Measurements from ENCODE around the gene GALM. TPM values are rescaled to one million over a fixed set of nuclear protein-coding genes. Genes with fewer than 3 reads are reported as not detected.

Gene GALM
- total and polyA plus RNA-seq, 2 donors (not counting 1 experiment from before 2014, with no cell fraction given): 14.7 to 51.4 TPM

DNA sequence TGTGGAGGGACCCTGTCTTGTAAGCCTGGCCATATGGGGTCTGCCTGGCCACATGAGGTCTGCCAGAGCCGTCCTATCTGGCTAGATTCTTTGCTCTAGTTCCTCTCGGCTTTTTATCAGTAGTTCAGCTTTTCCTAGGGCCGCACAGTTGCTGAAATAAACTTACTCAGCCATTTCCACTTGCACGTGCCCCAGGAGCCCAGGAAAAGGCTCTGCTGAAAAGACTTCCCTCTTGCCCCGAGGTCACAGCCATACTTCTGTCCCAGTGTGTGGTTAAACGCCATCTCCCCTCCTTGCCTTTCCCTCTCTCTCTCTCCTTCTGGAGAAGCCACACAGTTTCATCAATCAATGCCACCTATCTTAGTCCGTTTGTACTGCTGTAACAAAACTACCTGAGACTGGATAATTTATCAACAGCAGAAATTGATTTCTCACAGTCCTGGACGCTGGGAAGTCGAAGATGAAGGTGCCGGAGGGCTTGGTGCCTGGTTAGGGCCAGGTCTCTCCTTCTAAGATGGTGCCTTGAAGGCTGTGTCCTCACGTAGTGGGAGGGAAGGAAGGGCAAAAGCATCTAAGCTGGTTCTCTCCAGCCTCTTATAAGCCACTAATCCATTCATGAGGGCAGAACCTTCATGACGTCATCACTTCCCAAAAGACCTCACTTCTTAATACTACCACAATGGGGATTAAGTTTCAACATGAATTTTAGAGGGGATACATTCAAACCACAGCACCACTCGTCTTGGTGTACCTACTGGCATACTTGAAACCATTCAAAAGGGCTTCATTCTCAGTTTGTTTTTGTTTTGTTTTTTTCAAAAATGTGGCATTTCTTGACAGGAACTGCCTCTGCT is 11.2 kb upstream of the GALM start:
- no peak overlapping the region for H3K9ac ChIP-seq (ENCODE audit: insufficient read depth, low read length)
- H3K4me3 ChIP-seq (replicated peaks in 1 of 4; ENCODE audit: control extremely low read depth in 1 of 4, insufficient read depth in 1 of 4, low read depth in 3 of 4, low read length in 4 of 4): no peak overlapping the region
- H2AFZ ChIP-seq (ENCODE audit: low read length): no peak overlapping the region
- TF ChIP-seq EZH2 (IDR thresholded peaks at IDR 0.05; ENCODE audit: low read length, missing control alignments): no peak
- TF ChIP-seq, protein P1, sequence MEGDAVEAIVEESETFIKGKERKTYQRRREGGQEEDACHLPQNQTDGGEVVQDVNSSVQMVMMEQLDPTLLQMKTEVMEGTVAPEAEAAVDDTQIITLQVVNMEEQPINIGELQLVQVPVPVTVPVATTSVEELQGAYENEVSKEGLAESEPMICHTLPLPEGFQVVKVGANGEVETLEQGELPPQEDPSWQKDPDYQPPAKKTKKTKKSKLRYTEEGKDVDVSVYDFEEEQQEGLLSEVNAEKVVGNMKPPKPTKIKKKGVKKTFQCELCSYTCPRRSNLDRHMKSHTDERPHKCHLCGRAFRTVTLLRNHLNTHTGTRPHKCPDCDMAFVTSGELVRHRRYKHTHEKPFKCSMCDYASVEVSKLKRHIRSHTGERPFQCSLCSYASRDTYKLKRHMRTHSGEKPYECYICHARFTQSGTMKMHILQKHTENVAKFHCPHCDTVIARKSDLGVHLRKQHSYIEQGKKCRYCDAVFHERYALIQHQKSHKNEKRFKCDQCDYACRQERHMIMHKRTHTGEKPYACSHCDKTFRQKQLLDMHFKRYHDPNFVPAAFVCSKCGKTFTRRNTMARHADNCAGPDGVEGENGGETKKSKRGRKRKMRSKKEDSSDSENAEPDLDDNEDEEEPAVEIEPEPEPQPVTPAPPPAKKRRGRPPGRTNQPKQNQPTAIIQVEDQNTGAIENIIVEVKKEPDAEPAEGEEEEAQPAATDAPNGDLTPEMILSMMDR (conservative IDR thresholded peaks at IDR 0.05 in 1 of 2, IDR thresholded peaks at IDR 0.05 in 1 of 2; ENCODE audit: low read depth in 1 of 2, low read length in 2 of 2): no peak
- H3K36me3 ChIP-seq (ENCODE audit: control insufficient read depth, insufficient read depth, low read length): no peaks in the 10 kb centered on the region
- H3K79me2 ChIP-seq (ENCODE audit: control insufficient read depth, insufficient read depth, low read length): no peaks in the 10 kb centered on the region
- no peaks in the 10 kb centered on the region for H3K4me1 ChIP-seq (ENCODE audit: control insufficient read depth, extremely low read depth, insufficient read depth, low read length)
- no peak overlapping the region for H3K4me2 ChIP-seq (ENCODE audit: extremely low read depth, insufficient read depth, low read length)
- DNase-seq (ENCODE audit: low read depth in 2 of 2): no peak
- H3K9me3 ChIP-seq (ENCODE audit: control insufficient read depth, insufficient read depth, low read depth, low read length): no peaks in the 10 kb centered on the region
- no peaks in the 10 kb centered on the region for H4K20me1 ChIP-seq (ENCODE audit: control insufficient read depth, extremely low read depth, insufficient read depth, low read length)
- H3K27ac ChIP-seq (ENCODE audit: insufficient read depth, low read length): no peak overlapping the region
- H3K27me3 ChIP-seq (ENCODE audit: control insufficient read depth, insufficient read depth, low read length): peaks cover 4% of the 10 kb centered on the region

DNA sequence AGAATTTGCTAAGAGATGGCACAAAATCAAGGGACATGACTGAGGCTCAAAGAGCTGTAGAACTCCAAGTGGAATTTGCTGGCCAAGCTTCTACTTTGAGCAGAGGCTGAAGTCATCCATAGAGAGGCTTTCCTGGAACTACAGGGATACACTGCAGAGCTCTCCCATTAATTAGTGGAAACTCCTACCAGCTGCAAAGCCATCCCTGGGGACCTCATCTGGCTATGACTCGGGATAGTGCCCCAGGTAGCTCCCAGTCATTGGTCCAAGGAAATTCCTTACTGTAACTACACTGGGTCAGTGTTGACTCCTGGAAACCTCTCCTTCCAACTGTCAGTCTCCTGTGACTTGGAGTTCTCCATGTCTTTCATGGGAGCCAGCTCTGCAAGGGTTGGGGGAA is 10.5 kb upstream of the GALM start:
- Histone ChIP-seq H3K36me3 (ENCODE audit: control insufficient read depth, insufficient read depth, low read length) (no peaks in the 10 kb centered on the region), H2AFZ (ENCODE audit: low read length) (no peak overlapping the region), H3K27me3 (ENCODE audit: control insufficient read depth, insufficient read depth, low read length) (no peaks in the 10 kb centered on the region), H3K9me3 (ENCODE audit: control insufficient read depth, insufficient read depth, low read depth, low read length) (no peaks in the 10 kb centered on the region), H3K9ac (ENCODE audit: insufficient read depth, low read length) (no peak overlapping the region), H4K20me1 (ENCODE audit: control insufficient read depth, extremely low read depth, insufficient read depth, low read length) (no peaks in the 10 kb centered on the region), H3K4me3 (replicated peaks in 1 of 4; ENCODE audit: control extremely low read depth in 1 of 4, insufficient read depth in 1 of 4, low read depth in 3 of 4, low read length in 4 of 4) (no peak overlapping the region), H3K4me1 (ENCODE audit: control insufficient read depth, extremely low read depth, insufficient read depth, low read length) (no peaks in the 10 kb centered on the region), H3K27ac (ENCODE audit: insufficient read depth, low read length) (no peak overlapping the region), H3K4me2 (ENCODE audit: extremely low read depth, insufficient read depth, low read length) (no peak overlapping the region), H3K79me2 (ENCODE audit: control insufficient read depth, insufficient read depth, low read length) (no peaks in the 10 kb centered on the region)
- no peak for DNase-seq (ENCODE audit: low read depth in 2 of 2)
- TF ChIP-seq EZH2 (IDR thresholded peaks at IDR 0.05; ENCODE audit: low read length, missing control alignments): no peak
- TF ChIP-seq, protein P1 (conservative IDR thresholded peaks at IDR 0.05 in 1 of 2, IDR thresholded peaks at IDR 0.05 in 1 of 2; ENCODE audit: low read depth in 1 of 2, low read length in 2 of 2): no peak

DNA sequence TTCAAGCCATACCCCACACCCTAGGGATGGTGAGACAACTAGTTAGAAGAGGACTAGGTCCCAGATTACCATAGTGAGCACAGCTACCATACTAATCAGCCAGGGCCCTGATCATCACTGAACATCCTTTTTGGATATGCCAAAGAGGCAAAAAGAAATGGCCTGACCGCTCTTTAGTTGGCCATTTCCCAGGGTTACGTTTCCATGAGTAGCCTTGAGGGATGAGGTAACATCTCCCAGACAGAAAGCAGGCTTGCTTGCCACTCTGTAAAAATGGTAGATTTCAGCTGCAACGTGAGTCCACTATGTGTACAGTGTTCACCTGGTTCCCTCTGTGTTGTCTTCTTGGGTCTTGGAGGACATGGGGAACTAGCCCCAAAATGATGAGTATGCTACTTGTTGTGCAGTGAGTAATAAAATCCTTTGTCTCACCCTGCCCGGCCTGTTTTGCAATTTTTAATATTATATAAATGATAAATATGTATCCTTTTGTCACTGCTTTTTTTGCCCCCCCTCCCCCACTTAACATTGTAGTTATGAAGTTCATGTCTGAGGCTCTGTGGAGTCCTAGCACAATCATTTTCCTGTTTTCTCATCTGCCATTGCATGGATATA is 8.9 kb upstream of the GALM start:
- no peak for DNase-seq (ENCODE audit: low read depth in 2 of 2)
- no peaks in the 10 kb centered on the region for H4K20me1 ChIP-seq (ENCODE audit: control insufficient read depth, extremely low read depth, insufficient read depth, low read length)
- H3K4me3 ChIP-seq (replicated peaks in 1 of 4; ENCODE audit: control extremely low read depth in 1 of 4, insufficient read depth in 1 of 4, low read depth in 3 of 4, low read length in 4 of 4): no peak overlapping the region
- H3K9me3 ChIP-seq (ENCODE audit: control insufficient read depth, insufficient read depth, low read depth, low read length): no peaks in the 10 kb centered on the region
- H3K4me2 ChIP-seq (ENCODE audit: extremely low read depth, insufficient read depth, low read length): no peak overlapping the region
- TF ChIP-seq, protein P1 (conservative IDR thresholded peaks at IDR 0.05 in 1 of 2, IDR thresholded peaks at IDR 0.05 in 1 of 2; ENCODE audit: low read depth in 1 of 2, low read length in 2 of 2): no peak
- TF ChIP-seq EZH2 (IDR thresholded peaks at IDR 0.05; ENCODE audit: low read length, missing control alignments): no peak
- H3K27ac ChIP-seq (ENCODE audit: insufficient read depth, low read length): no peak overlapping the region
- H3K9ac ChIP-seq (ENCODE audit: insufficient read depth, low read length): no peak overlapping the region
- no peaks in the 10 kb centered on the region for H3K4me1 ChIP-seq (ENCODE audit: control insufficient read depth, extremely low read depth, insufficient read depth, low read length)
- H2AFZ ChIP-seq (ENCODE audit: low read length): no peak overlapping the region
- no peaks in the 10 kb centered on the region for H3K27me3 ChIP-seq (ENCODE audit: control insufficient read depth, insufficient read depth, low read length)
- no peaks in the 10 kb centered on the region for H3K79me2 ChIP-seq (ENCODE audit: control insufficient read depth, insufficient read depth, low read length)
- H3K36me3 ChIP-seq (ENCODE audit: control insufficient read depth, insufficient read depth, low read length): no peaks in the 10 kb centered on the region
